WTC11 (cell line): ENCODE results near the gene SERGEF. TPM values are rescaled to one million over a fixed set of nuclear protein-coding genes. Genes with fewer than 3 reads are reported as not detected.

ENCODE experiments used
- ATAC-seq: fragments of 200-7000 bp; cut with Tn5 transposase; 2 replicates; pipeline ENCODE4 v1.10.0; 2021; ENCODE audit warnings: mild to moderate bottlenecking, moderate library complexity
- CTCF ChIA-PET: fragments of 300-600 bp; sonication (Branson Sonifier 250); formaldehyde crosslinking; loops from one replicate; lab custom pipeline; 2021; ENCODE audit warnings: antibody characterized with exemption; lab: Charles Lee
- POLR2A ChIA-PET: fragments of 350-600 bp; sonication (Branson Sonifier 250); formaldehyde crosslinking; loops from one replicate; lab custom pipeline; 2021; ENCODE audit warnings: antibody characterized with exemption; lab: Charles Lee
- DNase-seq: peaks from one replicate; pipeline ENCODE4 v3.0.0; 2021; ENCODE audit warnings: low spot score
- H3K27ac Mint-ChIP-seq: 2 replicates; pipeline ENCODE4 v1.8.0; 2021; ENCODE audit warnings: mixed read lengths
- H3K27me3 Mint-ChIP-seq: 2 replicates; pipeline ENCODE4 v1.8.0; 2021; ENCODE audit warnings: low read depth, mild to moderate bottlenecking, moderate library complexity, mixed read lengths
- H3K36me3 Mint-ChIP-seq: 2 replicates; pipeline ENCODE4 v1.8.0; 2021; ENCODE audit warnings: mixed read lengths
- H3K4me1 Mint-ChIP-seq: 2 replicates; pipeline ENCODE4 v1.8.0; 2022; ENCODE audit warnings: mixed read lengths
- H3K4me3 Mint-ChIP-seq: 2 replicates; pipeline ENCODE4 v1.8.0; 2021; ENCODE audit warnings: mild to moderate bottlenecking, moderate library complexity, mixed read lengths
- H3K9me3 Mint-ChIP-seq: 2 replicates; pipeline ENCODE4 v1.8.0; 2021; ENCODE audit warnings: mixed read lengths
- CREM ChIP-seq: sonication (generic); formaldehyde crosslinking; IDR thresholded peaks from 2 replicates; pipeline ENCODE4 v1.8.1; 2022; ENCODE audit warnings: mild to moderate bottlenecking, missing genetic modification reagents, moderate library complexity
- GRHL2 ChIP-seq: fragments of 250-450 bp; sonication (Bioruptor Pico); IDR thresholded peaks from 2 replicates; pipeline ENCODE4 v1.8.0; 2022; ENCODE audit warnings: mild to moderate bottlenecking, moderate library complexity; ENCODE audit not compliant: insufficient replicate concordance, severe bottlenecking
- NFATC4 ChIP-seq: fragments of 250-450 bp; sonication (Bioruptor Pico); IDR thresholded peaks from 2 replicates; pipeline ENCODE4 v1.9.0; 2021; ENCODE audit warnings: mild to moderate bottlenecking
- NR2C2 ChIP-seq: sonication (generic); formaldehyde crosslinking; IDR thresholded peaks from 2 replicates; pipeline ENCODE4 v1.8.0; 2022; ENCODE audit warnings: mild to moderate bottlenecking, missing genetic modification reagents
- PRRX2 ChIP-seq: fragments of 250-450 bp; sonication (Bioruptor Pico); IDR thresholded peaks from 2 replicates; pipeline ENCODE4 v1.8.0; 2021; ENCODE audit warnings: mild to moderate bottlenecking
- SMAD3 ChIP-seq: sonication (generic); formaldehyde crosslinking; IDR thresholded peaks from 2 replicates; pipeline ENCODE4 v1.8.0; 2022; ENCODE audit warnings: missing genetic modification reagents, mild to moderate bottlenecking, borderline replicate concordance
- TCF7 ChIP-seq: sonication (generic); formaldehyde crosslinking; IDR thresholded peaks from 2 replicates; pipeline ENCODE4 v1.8.0; 2022; ENCODE audit warnings: mild to moderate bottlenecking, low read depth, missing genetic modification reagents, moderate library complexity
- ZNF396 ChIP-seq: fragments of 250-450 bp; sonication (Bioruptor Pico); IDR thresholded peaks from 2 replicates; pipeline ENCODE4 v1.8.0; 2021; ENCODE audit warnings: mild to moderate bottlenecking, moderate library complexity, borderline replicate concordance
- total RNA-seq: library from RNA; stranded (reverse); gene quantifications from 3 replicates; pipeline ENCODE4 v1.2.3, GENCODE V29; 2021
- TF ChIP-seq, protein P1 (sequence below): sonication (generic); formaldehyde crosslinking; IDR thresholded peaks from 2 replicates; pipeline ENCODE4 v1.8.0; 2023; ENCODE audit warnings: missing genetic modification reagents, mild to moderate bottlenecking, borderline replicate concordance
- TF ChIP-seq, protein P2 (sequence below): fragments of 250-450 bp; sonication (Bioruptor Pico); IDR thresholded peaks from 2 replicates; pipeline ENCODE4 v1.8.0; 2021; ENCODE audit warnings: mild to moderate bottlenecking
- TF ChIP-seq, protein P3 (sequence below): sonication (generic); formaldehyde crosslinking; IDR thresholded peaks from 2 replicates; pipeline ENCODE4 v1.8.0; 2022; ENCODE audit warnings: mild to moderate bottlenecking, missing genetic modification reagents
- TF ChIP-seq, protein P4 (sequence below): sonication (generic); formaldehyde crosslinking; conservative IDR thresholded peaks from 2 replicates; pipeline ENCODE4 v1.8.1; 2023; ENCODE audit warnings: mild to moderate bottlenecking, low read depth, missing genetic modification reagents, moderate library complexity
- TF ChIP-seq, protein P5 (sequence below): fragments of 250-450 bp; sonication (Bioruptor Pico); IDR thresholded peaks from 2 replicates; pipeline ENCODE4 v1.9.0; 2021; ENCODE audit warnings: mild to moderate bottlenecking, borderline replicate concordance
- TF ChIP-seq, protein P6 (sequence below): sonication (generic); formaldehyde crosslinking; IDR thresholded peaks from 2 replicates; pipeline ENCODE4 v1.8.1; 2023; ENCODE audit warnings: mild to moderate bottlenecking, missing genetic modification reagents, moderate library complexity
- TF ChIP-seq, protein P7 (sequence below): sonication (generic); formaldehyde crosslinking; IDR thresholded peaks from 2 replicates; pipeline ENCODE4 v1.8.1; 2023; ENCODE audit warnings: mild to moderate bottlenecking, missing genetic modification reagents, moderate library complexity

Gene SERGEF
- total RNA-seq, 1 experiment from 2014 or later, result 35.5 TPM

DNA sequence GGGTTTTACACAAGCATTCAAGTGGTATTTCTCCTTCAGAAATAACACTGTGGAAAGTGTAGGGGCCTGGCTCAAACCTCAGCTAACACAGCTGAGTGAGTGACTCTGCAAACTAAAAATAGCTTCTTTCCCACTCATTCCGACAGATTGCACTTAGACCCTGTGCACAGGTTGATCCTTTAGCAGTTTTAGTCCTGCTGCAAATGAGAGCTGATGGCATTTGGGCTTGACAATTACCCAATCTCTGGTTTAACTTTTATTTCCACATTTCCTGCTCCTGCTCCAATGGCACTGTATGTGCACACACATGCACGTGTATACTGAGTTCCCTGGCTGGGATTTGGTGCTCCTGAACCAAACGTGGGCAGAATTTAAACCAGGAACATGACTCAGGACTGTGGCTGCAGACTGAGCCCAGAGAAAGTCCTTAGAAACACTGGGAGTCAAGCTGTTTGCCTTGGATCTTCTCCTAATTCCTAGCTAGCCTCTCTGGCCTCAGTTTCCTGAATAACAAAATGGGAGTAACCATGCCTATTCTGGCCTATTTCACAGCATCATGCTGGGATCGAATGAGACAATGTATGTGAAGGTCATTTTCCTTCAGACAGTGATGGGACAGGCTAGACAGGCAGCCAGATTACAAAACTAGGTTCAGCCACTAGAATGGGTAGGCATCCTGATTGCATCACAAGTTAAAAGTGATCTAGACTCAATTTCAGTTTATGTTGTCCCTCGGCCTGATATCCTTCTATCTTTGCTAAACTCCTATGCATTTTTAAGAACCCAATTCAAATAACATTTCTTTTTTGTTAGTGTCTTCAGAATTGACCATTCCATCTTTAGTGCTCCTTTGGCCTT is 58.2 kb downstream of the SERGEF start (continued):
- TF ChIP-seq, protein P1, sequence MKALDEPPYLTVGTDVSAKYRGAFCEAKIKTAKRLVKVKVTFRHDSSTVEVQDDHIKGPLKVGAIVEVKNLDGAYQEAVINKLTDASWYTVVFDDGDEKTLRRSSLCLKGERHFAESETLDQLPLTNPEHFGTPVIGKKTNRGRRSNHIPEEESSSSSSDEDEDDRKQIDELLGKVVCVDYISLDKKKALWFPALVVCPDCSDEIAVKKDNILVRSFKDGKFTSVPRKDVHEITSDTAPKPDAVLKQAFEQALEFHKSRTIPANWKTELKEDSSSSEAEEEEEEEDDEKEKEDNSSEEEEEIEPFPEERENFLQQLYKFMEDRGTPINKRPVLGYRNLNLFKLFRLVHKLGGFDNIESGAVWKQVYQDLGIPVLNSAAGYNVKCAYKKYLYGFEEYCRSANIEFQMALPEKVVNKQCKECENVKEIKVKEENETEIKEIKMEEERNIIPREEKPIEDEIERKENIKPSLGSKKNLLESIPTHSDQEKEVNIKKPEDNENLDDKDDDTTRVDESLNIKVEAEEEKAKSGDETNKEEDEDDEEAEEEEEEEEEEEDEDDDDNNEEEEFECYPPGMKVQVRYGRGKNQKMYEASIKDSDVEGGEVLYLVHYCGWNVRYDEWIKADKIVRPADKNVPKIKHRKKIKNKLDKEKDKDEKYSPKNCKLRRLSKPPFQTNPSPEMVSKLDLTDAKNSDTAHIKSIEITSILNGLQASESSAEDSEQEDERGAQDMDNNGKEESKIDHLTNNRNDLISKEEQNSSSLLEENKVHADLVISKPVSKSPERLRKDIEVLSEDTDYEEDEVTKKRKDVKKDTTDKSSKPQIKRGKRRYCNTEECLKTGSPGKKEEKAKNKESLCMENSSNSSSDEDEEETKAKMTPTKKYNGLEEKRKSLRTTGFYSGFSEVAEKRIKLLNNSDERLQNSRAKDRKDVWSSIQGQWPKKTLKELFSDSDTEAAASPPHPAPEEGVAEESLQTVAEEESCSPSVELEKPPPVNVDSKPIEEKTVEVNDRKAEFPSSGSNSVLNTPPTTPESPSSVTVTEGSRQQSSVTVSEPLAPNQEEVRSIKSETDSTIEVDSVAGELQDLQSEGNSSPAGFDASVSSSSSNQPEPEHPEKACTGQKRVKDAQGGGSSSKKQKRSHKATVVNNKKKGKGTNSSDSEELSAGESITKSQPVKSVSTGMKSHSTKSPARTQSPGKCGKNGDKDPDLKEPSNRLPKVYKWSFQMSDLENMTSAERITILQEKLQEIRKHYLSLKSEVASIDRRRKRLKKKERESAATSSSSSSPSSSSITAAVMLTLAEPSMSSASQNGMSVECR, result no peak
- TF ChIP-seq, protein P2, sequence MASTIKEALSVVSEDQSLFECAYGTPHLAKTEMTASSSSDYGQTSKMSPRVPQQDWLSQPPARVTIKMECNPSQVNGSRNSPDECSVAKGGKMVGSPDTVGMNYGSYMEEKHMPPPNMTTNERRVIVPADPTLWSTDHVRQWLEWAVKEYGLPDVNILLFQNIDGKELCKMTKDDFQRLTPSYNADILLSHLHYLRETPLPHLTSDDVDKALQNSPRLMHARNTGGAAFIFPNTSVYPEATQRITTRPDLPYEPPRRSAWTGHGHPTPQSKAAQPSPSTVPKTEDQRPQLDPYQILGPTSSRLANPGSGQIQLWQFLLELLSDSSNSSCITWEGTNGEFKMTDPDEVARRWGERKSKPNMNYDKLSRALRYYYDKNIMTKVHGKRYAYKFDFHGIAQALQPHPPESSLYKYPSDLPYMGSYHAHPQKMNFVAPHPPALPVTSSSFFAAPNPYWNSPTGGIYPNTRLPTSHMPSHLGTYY (CRISPR knock-in tag), result no peak
- TF ChIP-seq, protein P3, sequence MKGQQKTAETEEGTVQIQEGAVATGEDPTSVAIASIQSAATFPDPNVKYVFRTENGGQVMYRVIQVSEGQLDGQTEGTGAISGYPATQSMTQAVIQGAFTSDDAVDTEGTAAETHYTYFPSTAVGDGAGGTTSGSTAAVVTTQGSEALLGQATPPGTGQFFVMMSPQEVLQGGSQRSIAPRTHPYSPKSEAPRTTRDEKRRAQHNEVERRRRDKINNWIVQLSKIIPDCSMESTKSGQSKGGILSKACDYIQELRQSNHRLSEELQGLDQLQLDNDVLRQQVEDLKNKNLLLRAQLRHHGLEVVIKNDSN, result no peak
- TF ChIP-seq, protein P4, sequence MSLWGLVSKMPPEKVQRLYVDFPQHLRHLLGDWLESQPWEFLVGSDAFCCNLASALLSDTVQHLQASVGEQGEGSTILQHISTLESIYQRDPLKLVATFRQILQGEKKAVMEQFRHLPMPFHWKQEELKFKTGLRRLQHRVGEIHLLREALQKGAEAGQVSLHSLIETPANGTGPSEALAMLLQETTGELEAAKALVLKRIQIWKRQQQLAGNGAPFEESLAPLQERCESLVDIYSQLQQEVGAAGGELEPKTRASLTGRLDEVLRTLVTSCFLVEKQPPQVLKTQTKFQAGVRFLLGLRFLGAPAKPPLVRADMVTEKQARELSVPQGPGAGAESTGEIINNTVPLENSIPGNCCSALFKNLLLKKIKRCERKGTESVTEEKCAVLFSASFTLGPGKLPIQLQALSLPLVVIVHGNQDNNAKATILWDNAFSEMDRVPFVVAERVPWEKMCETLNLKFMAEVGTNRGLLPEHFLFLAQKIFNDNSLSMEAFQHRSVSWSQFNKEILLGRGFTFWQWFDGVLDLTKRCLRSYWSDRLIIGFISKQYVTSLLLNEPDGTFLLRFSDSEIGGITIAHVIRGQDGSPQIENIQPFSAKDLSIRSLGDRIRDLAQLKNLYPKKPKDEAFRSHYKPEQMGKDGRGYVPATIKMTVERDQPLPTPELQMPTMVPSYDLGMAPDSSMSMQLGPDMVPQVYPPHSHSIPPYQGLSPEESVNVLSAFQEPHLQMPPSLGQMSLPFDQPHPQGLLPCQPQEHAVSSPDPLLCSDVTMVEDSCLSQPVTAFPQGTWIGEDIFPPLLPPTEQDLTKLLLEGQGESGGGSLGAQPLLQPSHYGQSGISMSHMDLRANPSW, result no peak
- no peak for TF ChIP-seq SMAD3 (CRISPR knock-in tag)
- TF ChIP-seq, all 79 proteins: peak for 0

DNA sequence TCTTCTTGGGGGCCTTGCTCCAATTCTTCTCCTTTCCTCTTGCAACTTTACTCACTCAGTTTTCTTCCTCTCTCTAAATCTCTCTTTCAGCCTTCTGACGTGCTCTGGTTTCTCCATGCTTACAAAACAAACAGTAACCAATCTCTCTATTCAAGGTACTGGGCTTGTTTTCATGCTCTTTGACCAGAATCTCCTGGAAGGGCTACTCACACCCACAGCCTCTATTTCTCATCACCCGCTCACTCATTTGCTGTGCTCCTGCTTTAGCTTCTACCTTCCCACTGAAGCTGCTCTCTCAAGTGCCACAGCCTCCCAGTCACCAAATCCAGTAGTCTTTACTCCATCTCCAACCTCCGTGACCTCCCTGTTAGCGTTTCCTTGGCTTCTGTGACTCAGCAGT is 60.4 kb downstream of the SERGEF start:
- ChIA-PET CTCF (no interaction called here), POLR2A (no interaction called here)
- Mint-ChIP-seq H3K4me1 (no peaks in the 10 kb centered on the region), H3K4me3 (no peak overlapping the region), H3K27ac (no peak overlapping the region), H3K36me3 (no peaks in the 10 kb centered on the region), H3K27me3 (no peaks in the 10 kb centered on the region), H3K9me3 (no peaks in the 10 kb centered on the region)
- ATAC-seq, result no peak
- no peak for DNase-seq
- TF ChIP-seq, protein P5, sequence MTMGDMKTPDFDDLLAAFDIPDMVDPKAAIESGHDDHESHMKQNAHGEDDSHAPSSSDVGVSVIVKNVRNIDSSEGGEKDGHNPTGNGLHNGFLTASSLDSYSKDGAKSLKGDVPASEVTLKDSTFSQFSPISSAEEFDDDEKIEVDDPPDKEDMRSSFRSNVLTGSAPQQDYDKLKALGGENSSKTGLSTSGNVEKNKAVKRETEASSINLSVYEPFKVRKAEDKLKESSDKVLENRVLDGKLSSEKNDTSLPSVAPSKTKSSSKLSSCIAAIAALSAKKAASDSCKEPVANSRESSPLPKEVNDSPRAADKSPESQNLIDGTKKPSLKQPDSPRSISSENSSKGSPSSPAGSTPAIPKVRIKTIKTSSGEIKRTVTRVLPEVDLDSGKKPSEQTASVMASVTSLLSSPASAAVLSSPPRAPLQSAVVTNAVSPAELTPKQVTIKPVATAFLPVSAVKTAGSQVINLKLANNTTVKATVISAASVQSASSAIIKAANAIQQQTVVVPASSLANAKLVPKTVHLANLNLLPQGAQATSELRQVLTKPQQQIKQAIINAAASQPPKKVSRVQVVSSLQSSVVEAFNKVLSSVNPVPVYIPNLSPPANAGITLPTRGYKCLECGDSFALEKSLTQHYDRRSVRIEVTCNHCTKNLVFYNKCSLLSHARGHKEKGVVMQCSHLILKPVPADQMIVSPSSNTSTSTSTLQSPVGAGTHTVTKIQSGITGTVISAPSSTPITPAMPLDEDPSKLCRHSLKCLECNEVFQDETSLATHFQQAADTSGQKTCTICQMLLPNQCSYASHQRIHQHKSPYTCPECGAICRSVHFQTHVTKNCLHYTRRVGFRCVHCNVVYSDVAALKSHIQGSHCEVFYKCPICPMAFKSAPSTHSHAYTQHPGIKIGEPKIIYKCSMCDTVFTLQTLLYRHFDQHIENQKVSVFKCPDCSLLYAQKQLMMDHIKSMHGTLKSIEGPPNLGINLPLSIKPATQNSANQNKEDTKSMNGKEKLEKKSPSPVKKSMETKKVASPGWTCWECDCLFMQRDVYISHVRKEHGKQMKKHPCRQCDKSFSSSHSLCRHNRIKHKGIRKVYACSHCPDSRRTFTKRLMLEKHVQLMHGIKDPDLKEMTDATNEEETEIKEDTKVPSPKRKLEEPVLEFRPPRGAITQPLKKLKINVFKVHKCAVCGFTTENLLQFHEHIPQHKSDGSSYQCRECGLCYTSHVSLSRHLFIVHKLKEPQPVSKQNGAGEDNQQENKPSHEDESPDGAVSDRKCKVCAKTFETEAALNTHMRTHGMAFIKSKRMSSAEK, result no peak
- TF ChIP-seq PRRX2, result no peak
- TF ChIP-seq ZNF396 (CRISPR knock-in tag), result no peak
- TF ChIP-seq NR2C2 (CRISPR knock-in tag), result no peak
- TF ChIP-seq, protein P6, sequence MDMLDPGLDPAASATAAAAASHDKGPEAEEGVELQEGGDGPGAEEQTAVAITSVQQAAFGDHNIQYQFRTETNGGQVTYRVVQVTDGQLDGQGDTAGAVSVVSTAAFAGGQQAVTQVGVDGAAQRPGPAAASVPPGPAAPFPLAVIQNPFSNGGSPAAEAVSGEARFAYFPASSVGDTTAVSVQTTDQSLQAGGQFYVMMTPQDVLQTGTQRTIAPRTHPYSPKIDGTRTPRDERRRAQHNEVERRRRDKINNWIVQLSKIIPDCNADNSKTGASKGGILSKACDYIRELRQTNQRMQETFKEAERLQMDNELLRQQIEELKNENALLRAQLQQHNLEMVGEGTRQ (CRISPR knock-in tag), result no peak
- TF ChIP-seq CREM (CRISPR knock-in tag), result no peak
- no peak for TF ChIP-seq GRHL2 (CRISPR knock-in tag)
- TF ChIP-seq, protein P7, sequence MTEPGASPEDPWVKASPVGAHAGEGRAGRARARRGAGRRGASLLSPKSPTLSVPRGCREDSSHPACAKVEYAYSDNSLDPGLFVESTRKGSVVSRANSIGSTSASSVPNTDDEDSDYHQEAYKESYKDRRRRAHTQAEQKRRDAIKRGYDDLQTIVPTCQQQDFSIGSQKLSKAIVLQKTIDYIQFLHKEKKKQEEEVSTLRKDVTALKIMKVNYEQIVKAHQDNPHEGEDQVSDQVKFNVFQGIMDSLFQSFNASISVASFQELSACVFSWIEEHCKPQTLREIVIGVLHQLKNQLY (CRISPR knock-in tag), result no peak
- TF ChIP-seq NFATC4 (CRISPR knock-in tag), result no peak
- no peak for TF ChIP-seq TCF7 (CRISPR knock-in tag)
